ENCODE measurements around the gene KLK13. TPM values are rescaled to one million over a fixed set of nuclear protein-coding genes. Genes with fewer than 3 reads are reported as not detected.

Gene KLK13
- total RNA-seq, 4 donors from 2014 or later: 6.6 to 23.5 (median 16.5) TPM

DNA sequence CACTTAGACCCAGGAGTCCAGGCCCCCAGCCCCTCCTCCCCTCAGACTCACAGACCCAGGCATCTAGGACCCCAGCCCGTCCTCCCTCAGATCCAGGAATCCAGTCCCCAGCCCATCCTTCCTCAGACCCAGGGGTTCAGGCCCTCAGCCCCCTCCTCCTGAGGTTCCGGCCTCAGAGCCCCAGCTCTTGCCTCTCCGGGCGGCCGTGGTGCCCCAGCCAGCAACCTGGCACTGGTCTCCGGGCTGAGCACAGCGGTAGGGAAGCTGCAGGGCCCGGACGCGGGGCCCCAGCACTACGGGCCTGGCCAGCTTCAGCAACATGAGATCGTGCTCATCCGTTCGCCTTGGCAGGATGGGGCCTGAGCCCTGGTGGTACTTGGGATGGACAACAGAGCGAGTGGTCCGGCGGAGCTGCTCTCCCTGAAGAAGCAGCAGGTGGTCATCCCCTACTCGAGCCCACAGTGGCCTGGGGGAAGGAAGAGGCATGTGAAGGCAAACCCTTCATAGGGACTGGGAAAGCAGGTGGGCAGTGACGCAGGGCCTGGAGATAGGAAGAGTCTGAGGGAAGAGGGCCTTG lies 49.1 kb downstream of the KLK13 start:
- Histone ChIP-seq H3K27ac (no peak overlapping the region), H3K27me3 (peaks cover 63% of the 10 kb centered on the region)
- 86% methylated on average over 19 of the region's 19 CpGs for WGBS

GRCh38 chr19:51014242-51014641 lies 50.6 kb downstream of the KLK13 start:
- 86% methylated on average over 6 of the region's 6 CpGs for WGBS
- Histone ChIP-seq H3K27me3 (peaks cover 56% of the 10 kb centered on the region), H3K27ac (no peak overlapping the region), H3K4me3 (no peak overlapping the region), H3K4me1 (peaks cover 31% of the 10 kb centered on the region), H3K9me3 (no peaks in the 10 kb centered on the region), H3K36me3 (no peaks in the 10 kb centered on the region)
- TF ChIP-seq POLR2A (IDR thresholded peaks at IDR 0.05) (no peak), EP300 (IDR thresholded peaks at IDR 0.05) (no peak), CTCF (IDR thresholded peaks at IDR 0.05) (no peak), POLR2AphosphoS5 (IDR thresholded peaks at IDR 0.05) (no peak)
- DNase-seq (ENCODE audit: low spot score in 2 of 2): no peak

More for the DNA sequence above, 49.1 kb downstream of the KLK13 start:
- Histone ChIP-seq H3K4me1 (peaks cover 38% of the 10 kb centered on the region), H3K9me3 (no peaks in the 10 kb centered on the region), H3K36me3 (no peaks in the 10 kb centered on the region), H3K4me3 (no peak overlapping the region)
- DNase-seq (ENCODE audit: low spot score in 2 of 2): no peak
- TF ChIP-seq CTCF (IDR thresholded peaks at IDR 0.05) (no peak), POLR2A (IDR thresholded peaks at IDR 0.05) (no peak), EP300 (IDR thresholded peaks at IDR 0.05) (no peak), POLR2AphosphoS5 (IDR thresholded peaks at IDR 0.05) (no peak)

GRCh38 chr19:51012661-51013190 lies 52.2 kb downstream of the KLK13 start:
- no peak overlapping the region for H3K4me3 ChIP-seq
- no peak overlapping the region for H3K27ac ChIP-seq

GRCh38 chr19:51010066-51010795 lies 54.7 kb downstream of the KLK13 start:
- DNase-seq (ENCODE audit: low spot score in 2 of 2): no peak
- Histone ChIP-seq H3K4me1 (peaks cover 11% of the 10 kb centered on the region), H3K27ac (no peak overlapping the region), H3K4me3 (no peak overlapping the region), H3K36me3 (no peaks in the 10 kb centered on the region), H3K27me3 (peaks cover 34% of the 10 kb centered on the region), H3K9me3 (no peaks in the 10 kb centered on the region)
- no peak for TF ChIP-seq EP300 (IDR thresholded peaks at IDR 0.05)
- no peak for TF ChIP-seq POLR2A (IDR thresholded peaks at IDR 0.05)
- no peak for TF ChIP-seq CTCF (IDR thresholded peaks at IDR 0.05)
- peak in 1 of 3 donors; percentile 3 for TF ChIP-seq POLR2AphosphoS5 (IDR thresholded peaks at IDR 0.05)
- 41% methylated on average over 4 of the region's 4 CpGs for WGBS

More at GRCh38 chr19:51012661-51013190, 52.2 kb downstream of the KLK13 start:
- TF ChIP-seq POLR2AphosphoS5 (IDR thresholded peaks at IDR 0.05) (no peak), POLR2A (IDR thresholded peaks at IDR 0.05) (no peak), CTCF (IDR thresholded peaks at IDR 0.05) (no peak), EP300 (IDR thresholded peaks at IDR 0.05) (no peak)
- Histone ChIP-seq H3K27me3 (peaks cover 52% of the 10 kb centered on the region), H3K36me3 (no peaks in the 10 kb centered on the region), H3K9me3 (no peaks in the 10 kb centered on the region), H3K4me1 (peaks cover 20% of the 10 kb centered on the region)
- no peak for DNase-seq (ENCODE audit: low spot score in 2 of 2)
- 77% methylated on average over 12 of the region's 12 CpGs for WGBS

Data from suprapubic skin (tissue), 4 donors.